Coronary artery (tissue), 2 donors: ENCODE measurements around the gene ACO1.

Experiments used
- DNase-seq: peaks from one replicate; pipeline ENCODE4 v3.0.0-alpha.2; 2017; ENCODE audit warnings: low spot score
- H3K27ac ChIP-seq, 2 donors: fragments of 200-600 bp; sonication (generic); one replicate each; pipeline ENCODE4 v1.5.1; 2016 to 2019
- H3K4me3 ChIP-seq: fragments of 200-600 bp; sonication (generic); 2 replicates; pipeline ENCODE4 v1.5.1; 2016; ENCODE audit warnings: mild to moderate bottlenecking, moderate library complexity
- CTCF ChIP-seq: fragments of 200-600 bp; sonication (generic); IDR thresholded peaks from one replicate; pipeline ENCODE4 v1.5.1; 2019; ENCODE audit warnings: antibody characterized with exemption

The ACO1 gene

DNA sequence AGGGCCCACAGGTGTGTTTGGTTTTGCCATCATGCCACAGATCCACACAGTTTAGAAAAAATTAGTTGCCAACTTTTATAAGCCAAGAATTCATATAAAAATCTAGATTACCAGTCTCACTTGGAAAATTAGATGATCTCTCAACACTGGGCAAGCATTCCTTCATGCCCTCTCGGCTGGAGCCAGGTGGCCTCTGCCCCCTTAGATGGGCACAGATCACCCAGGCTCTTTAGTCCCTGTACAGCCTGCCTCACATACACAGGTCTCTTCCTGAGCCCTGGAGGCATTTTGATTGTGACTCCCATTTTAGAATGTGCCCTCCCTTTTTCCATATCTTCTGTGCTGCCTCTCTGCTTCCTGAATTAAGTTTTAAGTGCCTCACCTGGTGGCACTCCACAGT is 20.0 kb downstream of the ACO1 start:
- no peak overlapping the region for H3K27ac ChIP-seq
- no peak overlapping the region for H3K4me3 ChIP-seq
- TF ChIP-seq CTCF = no peak
- no peak for DNase-seq

GRCh38 chr9:32404856-32405255 is 20.4 kb downstream of the ACO1 start:
- TF ChIP-seq CTCF = no peak
- Histone ChIP-seq H3K4me3 (no peak overlapping the region), H3K27ac (no peak overlapping the region)
- no peak for DNase-seq

- DNase-seq = no peak
- no peak overlapping the region for H3K4me3 ChIP-seq
- no peak for TF ChIP-seq CTCF
- no peak overlapping the region for H3K27ac ChIP-seq
Measured at GRCh38 chr9:32405506-32405905, 21.1 kb downstream of the ACO1 start.

GRCh38 chr9:32406046-32406445 is 21.6 kb downstream of the ACO1 start:
- TF ChIP-seq CTCF = no peak
- DNase-seq = no peak
- H3K27ac ChIP-seq = no peak overlapping the region
- no peak overlapping the region for H3K4me3 ChIP-seq

DNA sequence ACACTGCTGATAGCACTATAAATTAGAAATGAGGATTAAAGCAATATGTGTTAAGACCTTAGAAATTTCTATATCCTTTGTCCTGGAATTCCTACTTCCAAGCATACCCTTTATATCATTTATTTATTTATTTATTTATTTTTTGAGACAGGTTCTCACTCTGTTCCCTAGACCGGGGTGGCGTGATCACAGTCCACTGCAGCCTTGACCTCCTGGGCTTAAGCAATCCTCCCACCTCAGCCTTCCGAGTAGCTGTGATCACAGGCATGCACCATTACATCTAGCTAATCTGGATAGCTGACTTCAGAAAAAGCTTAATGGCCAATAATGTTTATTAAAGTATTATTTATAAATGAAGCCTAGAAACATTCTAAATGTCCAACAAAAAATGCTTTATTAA is 27.3 kb downstream of the ACO1 start:
- no peak overlapping the region for H3K27ac ChIP-seq
- no peak for DNase-seq
- TF ChIP-seq CTCF = no peak
- no peak overlapping the region for H3K4me3 ChIP-seq

DNA sequence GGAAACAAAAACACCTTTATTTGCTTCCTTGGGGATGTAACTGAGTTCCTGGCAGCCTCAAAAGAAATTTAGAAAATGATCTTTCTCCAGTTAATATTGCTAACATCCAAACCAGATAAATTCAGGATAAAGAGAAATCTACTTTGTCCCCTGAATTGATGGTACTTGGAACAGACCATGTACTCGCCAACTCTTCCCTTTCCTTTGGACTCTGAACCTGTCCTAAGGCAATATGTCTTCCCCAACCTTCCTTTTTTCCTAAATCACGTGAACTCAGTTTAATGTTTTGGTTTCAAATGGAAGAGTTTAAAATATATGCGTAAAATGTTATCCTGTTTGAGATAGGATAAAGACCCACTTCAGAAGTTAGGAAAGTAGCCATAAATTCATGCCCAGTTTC is 28.0 kb downstream of the ACO1 start:
- DNase-seq = no peak
- Histone ChIP-seq H3K4me3 (no peak overlapping the region), H3K27ac (no peak overlapping the region)
- TF ChIP-seq CTCF = no peak

DNA sequence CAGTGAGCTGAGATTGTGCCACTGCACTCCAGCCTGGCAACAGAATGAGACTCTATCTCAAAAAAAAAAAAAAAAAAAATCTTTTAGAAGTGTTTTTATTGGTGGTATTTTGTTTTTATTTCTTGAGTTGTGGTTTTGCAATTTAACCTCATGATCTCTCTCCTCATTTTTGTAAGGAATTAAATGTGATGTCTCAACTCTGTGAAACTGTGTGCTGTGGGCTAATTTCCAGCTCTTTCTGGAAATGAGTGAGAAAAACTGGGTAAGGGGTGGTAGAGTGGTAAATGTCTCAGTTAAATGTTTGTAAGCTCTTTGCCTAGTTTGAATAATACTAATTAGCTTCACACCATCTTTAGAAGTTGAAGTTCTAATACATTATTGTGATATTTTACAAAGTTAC is 29.0 kb downstream of the ACO1 start:
- no peak for DNase-seq
- H3K4me3 ChIP-seq = no peak overlapping the region
- H3K27ac ChIP-seq = no peak overlapping the region
- no peak for TF ChIP-seq CTCF
